Endothelial cell of umbilical vein (primary cell): ENCODE results near the gene TMEM38A. TPM values are rescaled to one million over a fixed set of nuclear protein-coding genes. Genes with fewer than 3 reads are reported as not detected.

Experiments used
- BruUV-seq: library from RNA; stranded (reverse); fragments of 400-500 nt; replicated peaks from 2 replicates; lab custom pipeline; 2021; lab: Mats Ljungman, UMichigan
- CTCF ChIA-PET: fragments of 300-600, 350-600 bp; sonication (Branson Sonifier 250); formaldehyde crosslinking; loops from one replicate; lab custom pipeline; 2021; ENCODE audit warnings: antibody characterized with exemption, inconsistent platforms; lab: Charles Lee
- POLR2A ChIA-PET: fragments of 300-600, 350-600 bp; sonication (Branson Sonifier 250); formaldehyde crosslinking; loops from one replicate; lab custom pipeline; 2021; ENCODE audit warnings: antibody characterized with exemption, inconsistent platforms; lab: Charles Lee
- DNase-seq: peaks from one replicate; pipeline ENCODE4 v3.0.0-alpha.2; 2011; ENCODE audit warnings: low read depth, low spot score
- FAIRE-seq: peaks from 2 replicates; lab custom pipeline; 2011; peaks lifted over from hg19 to GRCh38; lab: Jason Lieb, UNC
- H2AFZ ChIP-seq: 2 replicates; pipeline ENCODE4 v1.6.0; 2012; ENCODE audit warnings: low read depth, low read length, control low read depth, inconsistent platforms
- H3K27ac ChIP-seq: 2 replicates; pipeline ENCODE4 v1.5.1; 2011; ENCODE audit warnings: low read depth, mild to moderate bottlenecking, control low read depth, low read length, moderate library complexity; ENCODE audit not compliant: insufficient read depth
- H3K27me3 ChIP-seq, 2 experiments: 2 replicates each; pipeline versions ENCODE4 v1.6.0 to v1.6.1; 2011; ENCODE audit warnings: low read length in 2 of 2, mixed read lengths in 1 of 2; ENCODE audit not compliant: control insufficient read depth in 2 of 2, insufficient read depth in 2 of 2
- H3K36me3 ChIP-seq, 2 experiments: 2 replicates in 1 of 2; 3 replicates in 1 of 2; pipeline ENCODE4 v1.5.1; 2011; ENCODE audit warnings: low read length in 2 of 2, mild to moderate bottlenecking in 1 of 2, moderate library complexity in 1 of 2; ENCODE audit not compliant: control insufficient read depth in 2 of 2, insufficient read depth in 2 of 2; ENCODE audit errors: extremely low read depth in 1 of 2
- H3K4me1 ChIP-seq: 3 replicates; pipeline ENCODE4 v1.5.1; 2011; ENCODE audit warnings: mild to moderate bottlenecking, low read length; ENCODE audit not compliant: control insufficient read depth, insufficient read depth; ENCODE audit errors: extremely low read depth
- H3K4me2 ChIP-seq: 2 replicates; pipeline ENCODE4 v1.6.1; 2011; ENCODE audit warnings: low read length, control low read depth, mixed read lengths; ENCODE audit not compliant: insufficient read depth
- H3K4me3 ChIP-seq, 3 experiments: fragments of 200-600 bp in 1 of 3; sonication (generic), shearing (Covaris generic) in 1 of 3; replicated peaks in 1 of 3; 2 replicates each; pipeline ENCODE4 v1.5.1; 2011 to 2016; ENCODE audit warnings: control low read depth in 3 of 3, low read length in 3 of 3, mild to moderate bottlenecking in 2 of 3, inconsistent platforms in 1 of 3, low read depth in 1 of 3, moderate library complexity in 1 of 3; ENCODE audit not compliant: insufficient read depth in 1 of 3
- H3K79me2 ChIP-seq: 2 replicates; pipeline ENCODE4 v1.6.0; 2012; ENCODE audit warnings: low read length, inconsistent platforms; ENCODE audit not compliant: control insufficient read depth, insufficient read depth
- H3K9ac ChIP-seq: replicated peaks from 2 replicates; pipeline ENCODE3; 2011; ENCODE audit warnings: low read length, control low read depth; ENCODE audit not compliant: insufficient read depth; ENCODE audit errors: extremely low read depth
- H3K9me1 ChIP-seq: replicated peaks from 3 replicates; pipeline ENCODE4 v1.6.0; 2011; ENCODE audit warnings: mild to moderate bottlenecking, low read length; ENCODE audit not compliant: control insufficient read depth, insufficient read depth; ENCODE audit errors: extremely low read depth
- H3K9me3 ChIP-seq: replicated peaks from 2 replicates; pipeline ENCODE4 v1.5.1; 2012; ENCODE audit warnings: low read length, inconsistent platforms; ENCODE audit not compliant: control insufficient read depth, insufficient read depth
- H4K20me1 ChIP-seq: replicated peaks from 2 replicates; pipeline ENCODE3; 2011; ENCODE audit warnings: mild to moderate bottlenecking, low read length; ENCODE audit not compliant: control insufficient read depth, insufficient read depth; ENCODE audit errors: extremely low read depth
- CTCF ChIP-seq, 2 donors: IDR thresholded peaks; 1 replicate in 1 of 2; 2 replicates in 1 of 2; pipeline ENCODE4 v1.5.1; 2011; ENCODE audit warnings: low read length in 2 of 2, mild to moderate bottlenecking in 2 of 2, moderate library complexity in 2 of 2, control low read depth in 1 of 2, inconsistent platforms in 1 of 2, low read depth in 1 of 2; ENCODE audit not compliant: insufficient read depth in 1 of 2; ENCODE audit errors: extremely low read depth in 1 of 2
- EZH2 ChIP-seq: IDR thresholded peaks from 2 replicates; pipeline ENCODE4 v1.6.1; 2012; ENCODE audit warnings: borderline replicate concordance, low read depth, mild to moderate bottlenecking, moderate library complexity, low read length, inconsistent platforms; ENCODE audit not compliant: severe bottlenecking
- FOS ChIP-seq: IDR thresholded peaks from 2 replicates; pipeline ENCODE4 v1.6.1; 2011; ENCODE audit warnings: mild to moderate bottlenecking, low read length, moderate library complexity, borderline replicate concordance; ENCODE audit not compliant: insufficient read depth
- GATA2 ChIP-seq: IDR thresholded peaks from 2 replicates; pipeline ENCODE4 v1.7.0; 2011; ENCODE audit warnings: low read depth, mild to moderate bottlenecking, moderate library complexity, mixed read lengths, low read length; ENCODE audit not compliant: insufficient read length, insufficient read depth
- JUN ChIP-seq: IDR thresholded peaks from 2 replicates; pipeline ENCODE4 v1.6.1; 2011; ENCODE audit warnings: borderline replicate concordance, low read depth; ENCODE audit not compliant: insufficient read length, insufficient read depth
- MYC ChIP-seq: IDR thresholded peaks from one replicate; pipeline ENCODE4 v1.6.1; 2011; ENCODE audit warnings: mild to moderate bottlenecking, low read depth, low read length
- POLR2A ChIP-seq: IDR thresholded peaks from 2 replicates; pipeline ENCODE4 v1.6.1; 2012; ENCODE audit warnings: low read depth, mild to moderate bottlenecking, control low read depth, low read length
- POLR2AphosphoS5 ChIP-seq: IDR thresholded peaks from 2 replicates; pipeline ENCODE4 v1.6.1; 2012; ENCODE audit warnings: low read depth, mild to moderate bottlenecking, control low read depth, low read length, moderate library complexity; ENCODE audit not compliant: insufficient read depth
- dilution Hi-C: fragments of 300-500 bp; cut with MboI; formaldehyde crosslinking; loops from one replicate; pipeline ENCODE4 v1.15.0; 2019; ENCODE audit warnings: low sequenced_read_pairs; ENCODE audit not compliant: extremely low pct_ligation_motif_present
- intact Hi-C: fragments of 100-400 bp; cut with micrococcal nuclease; formaldehyde crosslinking; loops from one replicate; pipeline ENCODE4 v1.10.0; 2022
- polyA plus RNA-seq, 4 experiments: library from polyadenylated mRNA; depleted of rRNA in 3 of 4; stranded (reverse) in 3 of 4; unstranded in 1 of 4; fragments of >200 nt; gene quantifications; 2 replicates each; pipeline versions ENCODE4 v1.2.1 to v1.2.3, GENCODE V29; 2011 to 2012; ENCODE audit warnings: missing spikeins in 1 of 4
- small RNA-seq: library from RNA; depleted of rRNA; stranded (forward); fragments of <200 nt; gene quantifications from one replicate; pipeline ENCODE3, GENCODE V24; 2012; ENCODE audit warnings: low replicate concordance, low read depth; ENCODE audit not compliant: insufficient read depth, insufficient read length
- total RNA-seq: library from RNA; stranded (reverse); gene quantifications from 2 replicates; pipeline ENCODE4 v1.2.3, GENCODE V29; 2021
- TF ChIP-seq, protein P1 (sequence below): IDR thresholded peaks from 2 replicates; pipeline ENCODE4 v1.6.1; 2011; ENCODE audit not compliant: insufficient read depth, insufficient read length

TMEM38A gene
- total and polyA plus RNA-seq, 2 donors (not counting 3 experiments of a cell fraction or from before 2014, with no cell fraction given), result 1.6 TPM

DNA sequence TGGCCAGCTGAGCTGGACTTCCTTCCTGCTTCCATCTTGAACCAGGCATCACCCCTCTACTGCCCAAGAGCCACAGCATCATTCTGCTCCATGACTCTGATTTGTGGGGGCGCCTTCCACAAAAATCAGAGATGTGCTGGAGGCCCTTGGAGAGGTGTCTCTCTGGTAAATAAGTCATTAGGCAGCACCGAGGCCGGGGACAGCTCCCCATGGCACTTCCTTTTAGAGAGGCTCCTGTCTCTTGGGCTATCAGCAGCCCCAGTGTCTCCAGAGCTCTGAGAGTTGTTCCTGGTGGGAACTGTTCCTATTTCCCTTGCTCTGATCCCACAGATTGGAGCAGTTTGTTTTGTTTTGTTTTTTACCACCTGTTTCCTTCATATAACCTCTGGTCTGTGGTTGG, 78.6 kb downstream of the TMEM38A start:
- BruUV-seq, result no TSS peak
- CTCF ChIA-PET, result interaction anchor here (2.6 kb wide), 1 partner anchor 25 kb away, joined by 12 read pairs; no protein-coding TSS in a partner anchor
- no peak overlapping the region for H3K4me2 ChIP-seq

More for the DNA sequence above, 78.6 kb downstream of the TMEM38A start:
- no peaks in the 10 kb centered on the region for H3K27me3 ChIP-seq
- dilution Hi-C loops, result no loop called here
- H3K4me3 ChIP-seq, result no peak overlapping the region
- no peak for DNase-seq
- TF ChIP-seq POLR2AphosphoS5 (no peak), CTCF (IDR thresholded peaks at IDR 0.05; ENCODE audit: extremely low read depth in 1 of 2, insufficient read depth in 1 of 2, low read depth in 1 of 2, low read length in 2 of 2) (no peak), FOS (no peak), MYC (no peak), EZH2 (no peak), POLR2A (no peak), JUN (no peak), GATA2 (no peak)
- TF ChIP-seq, protein P1, sequence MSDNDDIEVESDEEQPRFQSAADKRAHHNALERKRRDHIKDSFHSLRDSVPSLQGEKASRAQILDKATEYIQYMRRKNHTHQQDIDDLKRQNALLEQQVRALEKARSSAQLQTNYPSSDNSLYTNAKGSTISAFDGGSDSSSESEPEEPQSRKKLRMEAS, result no peak
- FAIRE-seq, result no peak
- H3K79me2 ChIP-seq, result no peaks in the 10 kb centered on the region
- H3K27ac ChIP-seq, result no peak overlapping the region
- POLR2A ChIA-PET, result no interaction called here
- intact Hi-C loops, result no loop called here
- H3K9ac ChIP-seq, result no peak overlapping the region
- H3K4me1 ChIP-seq, result peaks cover under 1% of the 10 kb centered on the region
- no peaks in the 10 kb centered on the region for H3K9me3 ChIP-seq
- no peaks in the 10 kb centered on the region for H4K20me1 ChIP-seq
- no peaks in the 10 kb centered on the region for H3K9me1 ChIP-seq
- H3K36me3 ChIP-seq, result no peaks in the 10 kb centered on the region
- H2AFZ ChIP-seq, result no peak overlapping the region

Small RNA genes within 50 kb of the gene (small RNA-seq; reads per million reads assigned to genes)
- gene AC008737.2, result not detected

Other genes starting within 250 kb of the TMEM38A start
- gene EPS15L1, start 189.2 kb upstream of the TMEM38A start, total RNA-seq, result 31.2 and 38.8 TPM in 2 replicates
- 14.5 and 16.5 TPM in 2 replicates for gene EPS15L1, start 189.2 kb upstream of the TMEM38A start, polyA plus RNA-seq
- gene CALR3, start 165.0 kb upstream of the TMEM38A start, total RNA-seq, result not detected in 2 replicates
- not detected in 2 replicates for gene CALR3, start 165.0 kb upstream of the TMEM38A start, polyA plus RNA-seq
- 4.3 and 4.8 TPM in 2 replicates for gene C19orf44, start 164.7 kb upstream of the TMEM38A start, total RNA-seq
- 2.8 and 3.5 TPM in 2 replicates for gene C19orf44, start 164.7 kb upstream of the TMEM38A start, polyA plus RNA-seq
- gene CHERP, start 118.7 kb upstream of the TMEM38A start, total RNA-seq, result 53.9 and 54.5 TPM in 2 replicates
- 8.9 and 10.6 TPM in 2 replicates for gene CHERP, start 118.7 kb upstream of the TMEM38A start, polyA plus RNA-seq
- gene SLC35E1, start 88.7 kb upstream of the TMEM38A start, total RNA-seq, result 30.4 and 37.5 TPM in 2 replicates
- gene SLC35E1, start 88.7 kb upstream of the TMEM38A start, polyA plus RNA-seq, result 36.0 and 50.1 TPM in 2 replicates
- gene MED26, start 32.9 kb upstream of the TMEM38A start, total RNA-seq, result 9.2 and 13.4 TPM in 2 replicates
- gene MED26, start 32.9 kb upstream of the TMEM38A start, polyA plus RNA-seq, result 5.6 and 6.2 TPM in 2 replicates
- 45.7 and 51.1 TPM in 2 replicates for gene SMIM7, start 995 bp upstream of the TMEM38A start, total RNA-seq
- 53.7 and 62.0 TPM in 2 replicates for gene SMIM7, start 995 bp upstream of the TMEM38A start, polyA plus RNA-seq
- not detected in 2 replicates for gene NWD1, start 58.7 kb downstream of the TMEM38A start, total RNA-seq
- not detected in 2 replicates for gene NWD1, start 58.7 kb downstream of the TMEM38A start, polyA plus RNA-seq
- 69.2 and 75.0 TPM in 2 replicates for gene SIN3B, start 168.3 kb downstream of the TMEM38A start, total RNA-seq
- 42.8 and 46.2 TPM in 2 replicates for gene SIN3B, start 168.3 kb downstream of the TMEM38A start, polyA plus RNA-seq
- gene F2RL3, start 227.9 kb downstream of the TMEM38A start, total RNA-seq, result 1.2 TPM in 2 replicates
- gene F2RL3, start 227.9 kb downstream of the TMEM38A start, polyA plus RNA-seq, result 0.76 and 1.7 TPM in 2 replicates